ENCODE data around the gene FADS3.

Gene FADS3

DNA sequence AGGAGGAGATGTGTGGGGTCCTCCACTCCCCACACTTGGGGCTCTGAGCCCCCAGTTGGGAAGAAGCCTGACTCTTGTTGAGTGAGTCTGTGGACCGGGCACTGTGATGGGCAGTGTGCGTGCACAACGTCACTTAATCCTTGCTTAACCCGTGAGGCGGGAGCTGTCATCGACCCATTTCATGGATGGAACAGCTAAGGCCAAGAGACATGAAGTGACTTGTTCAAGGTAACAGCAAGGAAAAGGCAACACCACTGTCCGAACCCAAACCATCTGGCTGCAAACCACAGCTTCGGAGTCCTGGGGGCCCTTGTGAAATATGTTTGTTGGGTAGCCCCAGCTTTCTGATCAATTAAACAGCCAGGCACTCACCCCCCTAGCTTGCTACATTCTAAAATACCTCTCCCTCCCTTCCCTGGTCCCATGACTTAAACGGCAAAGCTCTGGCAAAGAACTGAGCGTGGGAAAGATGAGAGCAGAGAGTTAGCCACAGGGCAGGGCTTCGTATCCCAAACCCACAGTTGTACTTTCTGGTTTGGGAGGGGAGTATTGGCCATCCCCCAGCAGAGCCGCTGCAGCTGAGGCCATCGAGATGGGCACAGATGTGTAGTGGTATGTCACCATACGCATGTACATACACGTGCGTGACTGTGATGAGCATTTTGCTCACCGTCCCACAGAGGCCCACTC is 37.0 kb downstream of the FADS3 start:
- TF ChIP-seq, protein P1, sequence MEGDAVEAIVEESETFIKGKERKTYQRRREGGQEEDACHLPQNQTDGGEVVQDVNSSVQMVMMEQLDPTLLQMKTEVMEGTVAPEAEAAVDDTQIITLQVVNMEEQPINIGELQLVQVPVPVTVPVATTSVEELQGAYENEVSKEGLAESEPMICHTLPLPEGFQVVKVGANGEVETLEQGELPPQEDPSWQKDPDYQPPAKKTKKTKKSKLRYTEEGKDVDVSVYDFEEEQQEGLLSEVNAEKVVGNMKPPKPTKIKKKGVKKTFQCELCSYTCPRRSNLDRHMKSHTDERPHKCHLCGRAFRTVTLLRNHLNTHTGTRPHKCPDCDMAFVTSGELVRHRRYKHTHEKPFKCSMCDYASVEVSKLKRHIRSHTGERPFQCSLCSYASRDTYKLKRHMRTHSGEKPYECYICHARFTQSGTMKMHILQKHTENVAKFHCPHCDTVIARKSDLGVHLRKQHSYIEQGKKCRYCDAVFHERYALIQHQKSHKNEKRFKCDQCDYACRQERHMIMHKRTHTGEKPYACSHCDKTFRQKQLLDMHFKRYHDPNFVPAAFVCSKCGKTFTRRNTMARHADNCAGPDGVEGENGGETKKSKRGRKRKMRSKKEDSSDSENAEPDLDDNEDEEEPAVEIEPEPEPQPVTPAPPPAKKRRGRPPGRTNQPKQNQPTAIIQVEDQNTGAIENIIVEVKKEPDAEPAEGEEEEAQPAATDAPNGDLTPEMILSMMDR (IDR thresholded peaks at IDR 0.05; ENCODE audit: control insufficient read depth, extremely low read depth, insufficient read depth): no peak
- DNase-seq (ENCODE audit: low read depth): no peak
- no peak overlapping the region for H3K4me3 ChIP-seq (ENCODE audit: low read depth, low read length)

GRCh38 chr11:61853698-61854169 is 37.6 kb downstream of the FADS3 start:
- DNase-seq (ENCODE audit: low read depth): no peak
- TF ChIP-seq, protein P1 (IDR thresholded peaks at IDR 0.05; ENCODE audit: control insufficient read depth, extremely low read depth, insufficient read depth): no peak
- no peak overlapping the region for H3K4me3 ChIP-seq (ENCODE audit: low read depth, low read length)

- H3K4me3 ChIP-seq (ENCODE audit: low read depth, low read length): no peak overlapping the region
- TF ChIP-seq, protein P1 (IDR thresholded peaks at IDR 0.05; ENCODE audit: control insufficient read depth, extremely low read depth, insufficient read depth): no peak
- DNase-seq (ENCODE audit: low read depth): no peak
Observed at GRCh38 chr11:61851900-61852295, 39.4 kb downstream of the FADS3 start.

DNA sequence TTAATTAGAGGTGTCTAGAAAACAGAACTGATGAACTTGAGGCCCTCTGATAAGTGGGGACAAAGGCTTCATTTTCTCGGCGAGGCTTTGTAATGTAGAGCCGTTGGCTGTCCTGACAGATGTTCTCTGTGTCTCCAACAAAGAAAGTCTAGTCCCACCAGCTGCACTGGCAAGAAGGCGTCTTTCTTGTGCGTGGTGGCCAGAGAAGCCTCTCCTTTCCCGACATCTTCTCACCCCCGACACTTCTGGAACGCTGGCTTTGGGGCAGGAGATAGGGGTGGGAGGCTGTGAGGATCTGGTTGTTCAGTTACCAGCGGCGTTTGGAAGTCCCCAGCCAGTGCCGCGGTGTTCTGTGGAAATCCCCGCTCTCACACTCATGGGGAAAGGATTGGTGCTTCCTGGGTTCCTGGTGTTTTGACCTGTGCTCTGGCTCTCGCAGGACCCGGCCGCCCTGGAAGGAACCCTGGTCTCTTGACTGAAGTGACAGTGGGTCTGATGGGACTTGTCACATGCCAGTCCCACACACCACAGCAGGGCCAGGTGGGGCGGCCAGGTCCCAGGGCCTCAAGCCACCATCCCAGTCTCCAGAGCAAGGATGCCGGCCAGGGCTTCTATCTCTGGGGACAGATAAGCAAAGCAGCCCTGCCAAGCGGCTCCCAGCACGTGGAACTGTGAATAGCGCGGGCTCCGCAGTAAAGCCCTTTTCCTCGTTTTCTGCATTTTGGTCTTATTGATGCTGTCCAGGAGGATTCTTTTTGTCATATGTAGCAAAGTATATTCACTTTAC is 40.0 kb downstream of the FADS3 start:
- no peak overlapping the region for H3K4me3 ChIP-seq (ENCODE audit: low read depth, low read length)
- TF ChIP-seq, protein P1 (IDR thresholded peaks at IDR 0.05; ENCODE audit: control insufficient read depth, extremely low read depth, insufficient read depth): no peak
- no peak for DNase-seq (ENCODE audit: low read depth)

DNA sequence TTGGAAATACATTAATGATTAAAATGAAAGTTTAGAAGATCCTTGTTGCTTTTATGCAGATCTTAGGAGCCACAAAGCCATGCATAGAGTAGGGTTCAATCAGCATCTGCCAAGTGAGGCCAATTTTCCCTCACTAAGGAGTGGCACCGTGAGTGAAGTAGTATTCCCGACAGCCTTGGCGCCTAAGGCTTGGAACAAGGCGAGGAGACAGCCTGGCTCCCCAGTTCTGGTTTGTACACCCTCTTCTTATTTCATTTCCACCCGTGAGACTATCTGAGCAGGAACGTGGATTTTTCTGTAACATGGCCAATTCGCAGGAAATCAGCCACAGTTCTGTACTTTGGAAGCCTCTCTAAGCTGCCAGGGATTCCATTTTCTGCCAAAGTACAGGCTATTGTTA is 40.7 kb downstream of the FADS3 start:
- no peak overlapping the region for H3K4me3 ChIP-seq (ENCODE audit: low read depth, low read length)
- no peak for DNase-seq (ENCODE audit: low read depth)
- TF ChIP-seq, protein P1 (IDR thresholded peaks at IDR 0.05; ENCODE audit: control insufficient read depth, extremely low read depth, insufficient read depth): no peak

DNA sequence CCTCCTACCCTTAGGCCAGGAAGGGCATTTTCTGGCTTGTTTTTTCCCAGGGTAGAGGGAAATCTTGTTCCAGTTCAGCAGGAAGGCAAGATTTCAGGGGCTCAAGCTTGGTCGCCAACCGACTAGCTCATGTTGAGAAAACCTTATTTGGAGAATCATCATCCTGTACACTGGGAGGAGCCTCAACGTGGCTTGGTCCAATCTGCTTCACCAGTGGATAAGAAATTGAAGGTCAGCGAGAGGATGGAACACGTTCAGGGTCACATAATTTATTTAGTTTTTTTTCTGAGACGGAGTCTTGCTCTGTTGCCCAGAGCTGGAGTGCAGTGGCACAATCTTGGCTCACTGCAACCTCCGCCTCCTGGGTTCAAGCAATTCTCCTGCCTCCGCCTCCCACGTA is 42.7 kb downstream of the FADS3 start:
- TF ChIP-seq, protein P1 (IDR thresholded peaks at IDR 0.05; ENCODE audit: control insufficient read depth, extremely low read depth, insufficient read depth): no peak
- DNase-seq (ENCODE audit: low read depth): no peak
- H3K4me3 ChIP-seq (ENCODE audit: low read depth, low read length): no peak overlapping the region
